ENCODE data around the gene PRELID3B. TPM values are rescaled to one million over a fixed set of nuclear protein-coding genes. Genes with fewer than 3 reads are reported as not detected.

Gene PRELID3B
- total RNA-seq, 1 donor: 75.7 TPM

DNA sequence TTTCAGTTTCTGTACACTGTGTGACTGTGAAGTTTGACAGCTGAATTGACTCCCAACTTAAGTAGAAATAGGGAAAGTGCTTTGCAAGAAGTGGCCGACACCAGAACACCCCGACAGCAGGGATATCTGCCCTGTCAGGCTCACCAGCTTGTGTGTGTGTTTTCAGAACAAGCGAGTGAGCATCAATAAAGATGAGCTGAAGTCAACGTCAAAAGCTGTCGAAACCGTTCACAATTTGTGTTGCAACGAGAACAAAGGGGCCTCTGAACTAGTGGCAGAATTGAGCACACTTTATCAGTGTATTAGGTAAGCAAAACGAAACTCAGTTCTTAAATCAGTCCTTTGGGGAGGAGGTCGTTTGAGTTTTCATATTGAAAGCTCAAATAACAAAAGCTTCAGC is 50.9 kb downstream of the PRELID3B start:
- TF ChIP-seq, protein P1, sequence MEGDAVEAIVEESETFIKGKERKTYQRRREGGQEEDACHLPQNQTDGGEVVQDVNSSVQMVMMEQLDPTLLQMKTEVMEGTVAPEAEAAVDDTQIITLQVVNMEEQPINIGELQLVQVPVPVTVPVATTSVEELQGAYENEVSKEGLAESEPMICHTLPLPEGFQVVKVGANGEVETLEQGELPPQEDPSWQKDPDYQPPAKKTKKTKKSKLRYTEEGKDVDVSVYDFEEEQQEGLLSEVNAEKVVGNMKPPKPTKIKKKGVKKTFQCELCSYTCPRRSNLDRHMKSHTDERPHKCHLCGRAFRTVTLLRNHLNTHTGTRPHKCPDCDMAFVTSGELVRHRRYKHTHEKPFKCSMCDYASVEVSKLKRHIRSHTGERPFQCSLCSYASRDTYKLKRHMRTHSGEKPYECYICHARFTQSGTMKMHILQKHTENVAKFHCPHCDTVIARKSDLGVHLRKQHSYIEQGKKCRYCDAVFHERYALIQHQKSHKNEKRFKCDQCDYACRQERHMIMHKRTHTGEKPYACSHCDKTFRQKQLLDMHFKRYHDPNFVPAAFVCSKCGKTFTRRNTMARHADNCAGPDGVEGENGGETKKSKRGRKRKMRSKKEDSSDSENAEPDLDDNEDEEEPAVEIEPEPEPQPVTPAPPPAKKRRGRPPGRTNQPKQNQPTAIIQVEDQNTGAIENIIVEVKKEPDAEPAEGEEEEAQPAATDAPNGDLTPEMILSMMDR (IDR thresholded peaks at IDR 0.05; ENCODE audit: insufficient read depth, low read length): no peak
- no peak for DNase-seq (ENCODE audit: low read depth)
- H3K4me3 ChIP-seq (ENCODE audit: low read depth, low read length): no peak overlapping the region

DNA sequence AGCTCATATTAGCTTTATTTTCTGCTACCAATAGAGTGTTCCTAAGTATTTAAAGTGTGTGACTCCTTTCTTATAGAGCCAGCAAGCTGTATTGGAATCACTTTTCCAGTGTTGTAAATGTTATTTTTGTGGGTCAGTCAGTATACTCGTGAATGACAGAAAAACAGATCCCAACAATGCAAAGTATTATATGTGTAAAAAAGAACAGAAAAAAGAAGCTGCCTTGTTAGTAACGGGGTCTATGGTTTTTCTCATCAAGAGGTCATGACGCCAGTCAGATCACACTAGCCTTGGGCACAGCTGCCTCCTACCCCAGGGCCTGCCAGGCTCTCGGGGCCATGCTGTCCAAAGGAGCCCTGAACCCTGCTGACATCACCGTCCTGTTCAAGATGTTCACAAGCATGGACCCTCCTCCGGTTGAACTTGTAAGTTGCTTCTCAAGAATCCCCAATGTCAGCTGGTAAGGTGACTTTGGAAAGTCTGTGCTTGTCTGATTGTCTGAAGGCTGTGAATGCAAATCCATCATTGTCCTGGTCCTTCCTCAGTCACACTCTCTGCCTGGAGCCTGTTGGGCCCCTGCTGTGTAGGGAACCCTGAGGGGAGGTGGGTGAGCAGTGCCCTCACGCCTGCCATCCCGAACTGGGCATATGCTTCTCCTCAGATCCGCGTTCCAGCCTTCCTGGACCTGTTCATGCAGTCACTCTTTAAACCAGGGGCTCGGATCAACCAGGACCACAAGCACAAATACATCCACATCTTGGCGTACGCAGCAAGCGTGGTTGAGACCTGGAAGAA is 51.7 kb downstream of the PRELID3B start:
- TF ChIP-seq, protein P1 (IDR thresholded peaks at IDR 0.05; ENCODE audit: insufficient read depth, low read length): no peak

GRCh38 chr20:58989196-58989595 is 53.4 kb downstream of the PRELID3B start:
- DNase-seq (ENCODE audit: low read depth): no peak
- TF ChIP-seq, protein P1 (IDR thresholded peaks at IDR 0.05; ENCODE audit: insufficient read depth, low read length): no peak
- H3K4me3 ChIP-seq (ENCODE audit: low read depth, low read length): no peak overlapping the region

More for the DNA sequence above, 51.7 kb downstream of the PRELID3B start:
- no peak overlapping the region for H3K4me3 ChIP-seq (ENCODE audit: low read depth, low read length)
- DNase-seq (ENCODE audit: low read depth): no peak

- TF ChIP-seq, protein P1 (IDR thresholded peaks at IDR 0.05; ENCODE audit: insufficient read depth, low read length): no peak
- DNase-seq (ENCODE audit: low read depth): no peak
- no peak overlapping the region for H3K4me3 ChIP-seq (ENCODE audit: low read depth, low read length)
Measured at GRCh38 chr20:58988565-58988882, 54.1 kb downstream of the PRELID3B start.

DNA sequence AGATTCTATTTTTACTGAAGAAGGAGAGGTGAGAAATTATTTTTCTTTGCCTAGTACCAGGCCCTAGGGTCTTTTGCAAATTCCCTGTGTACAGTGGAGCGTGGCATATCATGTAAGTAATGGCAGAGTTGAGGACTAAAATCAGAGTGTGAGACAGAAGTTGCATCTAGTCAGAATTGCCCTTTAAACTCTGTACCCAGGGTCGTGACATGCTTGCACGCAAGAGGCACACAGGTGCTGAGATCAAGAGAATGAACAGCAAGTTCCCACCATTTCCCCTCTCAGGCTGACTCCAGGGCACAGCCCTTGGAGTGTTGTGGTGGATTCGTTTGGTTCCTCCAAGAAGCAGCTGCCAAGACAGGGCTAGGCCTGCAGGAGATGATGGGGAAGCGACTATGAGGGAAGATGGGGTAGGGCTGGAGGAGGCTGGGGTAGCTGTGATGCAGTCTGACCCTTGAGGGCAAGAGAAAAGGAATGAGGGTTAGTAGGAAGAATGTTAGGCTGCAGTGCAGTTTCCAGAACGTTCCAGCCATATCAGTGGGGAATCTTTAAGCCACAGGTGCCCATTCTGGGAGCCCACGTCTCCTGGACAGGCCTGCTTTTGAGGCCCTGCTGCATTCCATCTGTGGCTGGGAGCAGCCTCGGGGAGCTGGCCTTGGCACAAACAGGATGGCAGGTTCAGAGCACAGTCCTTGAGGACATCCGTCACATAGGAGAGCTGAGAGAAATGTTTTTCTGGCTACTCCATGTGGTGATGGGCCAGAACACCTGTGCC is 54.6 kb downstream of the PRELID3B start:
- TF ChIP-seq, protein P1 (IDR thresholded peaks at IDR 0.05; ENCODE audit: insufficient read depth, low read length): no peak
- H3K4me3 ChIP-seq (ENCODE audit: low read depth, low read length): no peak overlapping the region
- no peak for DNase-seq (ENCODE audit: low read depth)

DNA sequence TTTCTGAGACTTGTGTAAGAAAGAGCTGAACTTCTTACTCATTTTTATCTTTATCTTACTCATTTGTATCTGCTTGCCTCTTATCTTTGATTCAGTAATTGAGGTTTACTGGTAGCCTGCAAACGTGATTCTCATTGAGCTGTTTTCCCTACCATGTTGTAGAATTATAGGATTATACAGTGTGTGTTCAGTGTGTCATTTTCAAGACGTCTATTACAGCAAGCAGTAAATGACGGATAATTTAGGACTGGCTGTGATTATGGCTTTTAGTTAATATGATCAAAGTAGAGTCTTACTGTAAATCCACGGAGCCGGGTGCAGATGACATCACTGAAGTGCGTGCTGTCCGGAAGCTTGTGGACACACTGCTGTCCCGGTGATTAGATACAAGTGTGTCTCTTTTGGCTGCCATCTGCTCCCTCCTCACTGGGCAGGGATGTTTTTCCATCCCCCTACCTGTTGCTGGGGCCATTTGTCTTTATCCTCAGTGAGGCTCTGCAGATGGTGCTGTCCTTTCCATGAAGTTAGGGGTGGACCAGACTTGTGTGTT is 55.5 kb downstream of the PRELID3B start:
- no peak overlapping the region for H3K4me3 ChIP-seq (ENCODE audit: low read depth, low read length)
- TF ChIP-seq, protein P1 (IDR thresholded peaks at IDR 0.05; ENCODE audit: insufficient read depth, low read length): no peak
- DNase-seq (ENCODE audit: low read depth): no peak

All from fibroblast of the aortic adventitia (primary cell).